Vagina (tissue), 2 donors: ENCODE results near the gene GRN. TPM values are rescaled to one million over a fixed set of nuclear protein-coding genes. Genes with fewer than 3 reads are reported as not detected.

ENCODE experiments used
- DNase-seq, 2 donors: peaks; one replicate each; pipeline ENCODE4 v3.0.0-alpha.2; 2017; ENCODE audit errors: extremely low spot score in 2 of 2
- H3K27ac ChIP-seq: fragments of 200-600 bp; sonication (generic); one replicate; pipeline ENCODE4 v1.5.1; 2019
- H3K27me3 ChIP-seq: fragments of 200-600 bp; sonication (generic); one replicate; pipeline ENCODE4 v1.5.1; 2019
- H3K36me3 ChIP-seq, 2 donors: fragments of 200-600 bp; sonication (generic); one replicate each; pipeline ENCODE4 v1.5.1; 2017 to 2019
- H3K4me1 ChIP-seq: fragments of 200-600 bp; sonication (generic); one replicate; pipeline ENCODE4 v1.5.1; 2019
- H3K4me3 ChIP-seq, 2 donors: fragments of 200-600 bp; sonication (generic); 1 replicate in 1 of 2; 2 replicates in 1 of 2; pipeline ENCODE4 v1.5.1; 2016 to 2019
- H3K9me3 ChIP-seq: fragments of 200-600 bp; sonication (generic); one replicate; pipeline ENCODE4 v1.5.1; 2019
- POLR2A ChIP-seq, 2 donors: fragments of 450-650 bp; IDR thresholded peaks; one replicate each; pipeline ENCODE4 v1.6.1; 2017; ENCODE audit warnings: antibody characterized with exemption in 2 of 2, mild to moderate bottlenecking in 2 of 2, moderate library complexity in 2 of 2
- POLR2AphosphoS5 ChIP-seq, 2 donors: sonication (generic); formaldehyde crosslinking; IDR thresholded peaks; one replicate each; pipeline ENCODE4 v1.9.0; 2017; ENCODE audit warnings: antibody characterized with exemption in 2 of 2, mild to moderate bottlenecking in 2 of 2, low read depth in 1 of 2; ENCODE audit not compliant: insufficient read depth in 1 of 2
- intact Hi-C: fragments of 100-400 bp; cut with DNase I; formaldehyde crosslinking; loops from one replicate; pipeline ENCODE4 v1.15.1; 2023
- total RNA-seq: library from RNA; depleted of rRNA; stranded (reverse); fragments of >200 nt; gene quantifications from one replicate; pipeline ENCODE4 v1.2.3, GENCODE V29; 2016
- TF ChIP-seq, protein P1 (sequence below), 3 experiments: fragments of 450-650 bp in 2 of 3; fragments of 200-600 bp in 1 of 3; sonication (generic) in 1 of 3; IDR thresholded peaks; one replicate each; pipeline ENCODE4 v1.5.1; 2017 to 2019; ENCODE audit warnings: antibody characterized with exemption in 3 of 3, mild to moderate bottlenecking in 2 of 3, moderate library complexity in 2 of 3

The GRN gene
- total RNA-seq, 1 donor from 2014 or later, result 268 TPM

DNA sequence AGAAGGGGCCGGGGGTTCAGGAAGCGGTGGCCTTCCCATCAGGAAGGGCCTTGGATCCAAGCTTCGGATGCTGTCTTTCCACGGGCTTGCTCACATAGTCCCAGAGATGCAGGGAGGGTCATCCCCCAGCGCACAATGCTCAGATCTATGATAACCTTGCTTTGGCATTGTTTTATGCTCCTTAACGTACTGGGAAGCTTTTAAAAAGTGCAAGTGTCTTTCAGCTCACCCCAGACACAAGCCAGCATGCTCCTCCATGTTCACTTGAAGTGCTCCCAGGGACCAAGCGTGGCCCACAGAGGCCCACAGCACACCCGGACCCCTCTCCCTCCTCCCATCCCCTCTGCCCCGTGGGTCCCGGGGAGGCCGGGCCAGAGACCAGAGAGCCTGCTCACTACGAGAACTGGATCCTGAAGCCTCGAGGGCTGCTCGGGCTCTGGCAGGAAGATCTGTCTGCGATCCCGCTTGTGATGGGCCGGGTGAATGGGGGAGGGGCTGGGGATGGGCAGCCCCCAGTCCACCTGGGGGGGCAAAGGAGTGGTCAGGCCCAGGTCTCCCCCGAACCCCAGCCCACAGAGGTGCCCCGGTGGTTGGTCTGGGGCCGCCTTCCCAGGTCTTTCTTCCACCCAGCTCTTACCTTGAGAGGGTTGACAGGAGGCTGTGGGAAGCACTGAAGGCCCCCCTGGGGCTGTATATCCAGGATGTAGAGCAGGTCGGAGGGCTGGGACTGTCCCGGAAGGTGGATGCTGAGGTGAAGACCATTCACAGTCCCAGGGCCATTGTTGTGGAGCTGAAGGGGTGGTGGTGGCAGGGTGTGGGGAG lies 30.3 kb downstream of the GRN start:
- Histone ChIP-seq H3K27ac (no peak overlapping the region), H3K36me3 (no peaks in the 10 kb centered on the region), H3K4me1 (peaks cover 14% of the 10 kb centered on the region), H3K9me3 (no peaks in the 10 kb centered on the region), H3K4me3 (no peak overlapping the region), H3K27me3 (no peaks in the 10 kb centered on the region)
- intact Hi-C loops, result no loop called here
- DNase-seq, result no peak
- TF ChIP-seq POLR2A (IDR thresholded peaks at IDR 0.05) (no peak), POLR2AphosphoS5 (IDR thresholded peaks at IDR 0.05; ENCODE audit: insufficient read depth in 1 of 2, low read depth in 1 of 2) (no peak)
- TF ChIP-seq, protein P1, sequence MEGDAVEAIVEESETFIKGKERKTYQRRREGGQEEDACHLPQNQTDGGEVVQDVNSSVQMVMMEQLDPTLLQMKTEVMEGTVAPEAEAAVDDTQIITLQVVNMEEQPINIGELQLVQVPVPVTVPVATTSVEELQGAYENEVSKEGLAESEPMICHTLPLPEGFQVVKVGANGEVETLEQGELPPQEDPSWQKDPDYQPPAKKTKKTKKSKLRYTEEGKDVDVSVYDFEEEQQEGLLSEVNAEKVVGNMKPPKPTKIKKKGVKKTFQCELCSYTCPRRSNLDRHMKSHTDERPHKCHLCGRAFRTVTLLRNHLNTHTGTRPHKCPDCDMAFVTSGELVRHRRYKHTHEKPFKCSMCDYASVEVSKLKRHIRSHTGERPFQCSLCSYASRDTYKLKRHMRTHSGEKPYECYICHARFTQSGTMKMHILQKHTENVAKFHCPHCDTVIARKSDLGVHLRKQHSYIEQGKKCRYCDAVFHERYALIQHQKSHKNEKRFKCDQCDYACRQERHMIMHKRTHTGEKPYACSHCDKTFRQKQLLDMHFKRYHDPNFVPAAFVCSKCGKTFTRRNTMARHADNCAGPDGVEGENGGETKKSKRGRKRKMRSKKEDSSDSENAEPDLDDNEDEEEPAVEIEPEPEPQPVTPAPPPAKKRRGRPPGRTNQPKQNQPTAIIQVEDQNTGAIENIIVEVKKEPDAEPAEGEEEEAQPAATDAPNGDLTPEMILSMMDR (IDR thresholded peaks at IDR 0.05), result no peak

DNA sequence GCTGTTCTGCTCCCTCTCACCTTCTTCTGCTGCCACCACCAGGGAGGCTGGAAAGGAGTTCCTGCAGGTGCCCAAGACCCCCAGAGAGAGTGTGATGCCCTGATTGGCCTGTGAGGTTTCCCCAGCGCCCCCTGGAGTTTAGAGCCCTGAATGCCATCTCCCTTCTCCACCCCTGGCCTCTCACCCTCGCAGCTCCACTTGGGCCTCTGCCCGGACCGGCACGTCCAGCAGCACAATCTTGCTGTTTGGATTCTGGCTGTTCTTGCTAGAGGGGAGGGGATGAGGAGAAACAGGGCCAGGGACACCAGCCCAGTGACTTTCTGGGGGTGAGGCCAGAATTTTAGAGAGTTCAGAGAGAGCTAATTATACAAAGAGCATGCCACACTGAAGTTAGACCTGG lies 31.0 kb downstream of the GRN start:
- Histone ChIP-seq H3K9me3 (no peaks in the 10 kb centered on the region), H3K27me3 (no peaks in the 10 kb centered on the region), H3K4me3 (no peak overlapping the region), H3K4me1 (peaks cover 14% of the 10 kb centered on the region), H3K36me3 (no peaks in the 10 kb centered on the region), H3K27ac (no peak overlapping the region)
- DNase-seq, result no peak
- TF ChIP-seq, protein P1 (IDR thresholded peaks at IDR 0.05), result no peak
- TF ChIP-seq POLR2AphosphoS5 (IDR thresholded peaks at IDR 0.05; ENCODE audit: insufficient read depth in 1 of 2, low read depth in 1 of 2) (no peak), POLR2A (IDR thresholded peaks at IDR 0.05) (no peak)
- intact Hi-C loops, result no loop called here

DNA sequence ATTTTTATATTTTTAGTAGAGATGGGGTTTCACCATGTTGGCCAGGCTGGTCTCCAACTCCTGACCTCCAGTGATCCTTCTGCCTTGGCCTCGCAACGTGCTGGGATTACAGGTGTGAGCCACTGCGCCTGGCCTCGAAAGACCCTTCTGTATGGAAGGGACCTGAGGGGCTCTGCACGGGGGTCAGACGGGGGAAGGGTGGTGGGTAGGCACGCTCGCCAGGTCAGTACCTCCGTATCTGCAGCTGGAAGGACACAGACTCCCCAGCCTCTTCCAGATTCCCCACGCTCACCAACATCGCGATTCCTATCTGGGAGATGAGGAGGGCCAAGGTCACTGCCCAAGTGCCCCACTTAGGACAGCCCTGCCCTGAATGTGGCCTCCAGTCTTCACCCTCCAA lies 31.7 kb downstream of the GRN start:
- Histone ChIP-seq H3K36me3 (no peaks in the 10 kb centered on the region), H3K27ac (no peak overlapping the region), H3K27me3 (no peaks in the 10 kb centered on the region), H3K9me3 (no peaks in the 10 kb centered on the region), H3K4me1 (peaks cover 14% of the 10 kb centered on the region), H3K4me3 (no peak overlapping the region)
- intact Hi-C loops, result no loop called here
- DNase-seq, result no peak
- TF ChIP-seq POLR2A (IDR thresholded peaks at IDR 0.05), result no peak
- TF ChIP-seq, protein P1 (IDR thresholded peaks at IDR 0.05), result no peak
- no peak for TF ChIP-seq POLR2AphosphoS5 (IDR thresholded peaks at IDR 0.05; ENCODE audit: insufficient read depth in 1 of 2, low read depth in 1 of 2)

DNA sequence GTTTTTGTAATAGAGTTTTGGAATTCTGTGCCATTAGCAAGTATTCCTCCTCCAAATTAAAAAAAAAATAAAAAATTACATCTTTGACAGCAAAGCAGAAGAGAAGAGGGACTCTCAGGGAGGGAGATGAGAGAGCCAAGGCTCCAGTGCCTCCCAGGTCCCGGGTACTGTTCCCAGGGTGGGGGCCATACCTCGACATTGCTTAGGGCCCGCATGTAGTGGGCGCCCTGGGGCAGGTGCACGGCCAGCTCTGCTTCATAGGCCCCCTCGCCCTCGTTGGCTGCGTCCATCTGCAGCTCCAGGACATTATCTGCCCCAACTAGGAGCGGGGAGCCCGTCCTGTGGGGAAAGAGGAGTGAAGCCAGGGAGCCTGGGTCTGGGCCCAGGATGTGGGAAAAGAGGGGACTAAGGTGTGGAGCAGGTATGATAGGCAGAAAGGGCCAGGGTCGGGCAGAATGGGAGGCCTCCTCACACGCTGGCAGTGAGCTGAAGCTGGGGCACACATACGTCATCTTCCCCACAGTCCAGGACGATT lies 33.1 kb downstream of the GRN start:
- no peaks in the 10 kb centered on the region for H3K9me3 ChIP-seq
- peaks cover 14% of the 10 kb centered on the region for H3K4me1 ChIP-seq
- intact Hi-C loops, result no loop called here
- H3K27ac ChIP-seq, result no peak overlapping the region
- no peaks in the 10 kb centered on the region for H3K36me3 ChIP-seq
- no peak overlapping the region for H3K4me3 ChIP-seq
- TF ChIP-seq POLR2A (IDR thresholded peaks at IDR 0.05) (no peak), POLR2AphosphoS5 (IDR thresholded peaks at IDR 0.05; ENCODE audit: insufficient read depth in 1 of 2, low read depth in 1 of 2) (no peak)
- TF ChIP-seq, protein P1 (IDR thresholded peaks at IDR 0.05), result no peak
- H3K27me3 ChIP-seq, result no peaks in the 10 kb centered on the region
- no peak for DNase-seq

DNA sequence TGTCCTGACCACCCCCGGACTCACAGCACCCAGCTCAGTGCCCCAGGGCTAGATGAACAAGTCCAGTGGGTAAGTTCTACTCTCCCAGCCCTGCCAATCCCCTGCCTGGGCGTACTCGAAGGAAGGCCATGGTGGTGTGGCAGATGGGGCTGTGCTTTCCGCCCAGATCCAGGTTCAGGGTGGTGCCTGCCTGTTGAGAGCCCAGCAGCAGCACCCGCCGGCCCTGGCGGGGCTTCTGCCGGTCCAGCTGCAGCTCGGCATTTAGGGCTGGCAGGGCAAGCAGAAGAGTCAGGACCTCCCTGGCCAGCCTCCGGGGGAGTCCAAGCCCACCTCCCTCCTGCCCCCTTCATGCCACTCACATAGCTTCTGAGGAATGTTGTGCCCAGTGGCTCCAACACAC lies 34.8 kb downstream of the GRN start:
- Histone ChIP-seq H3K27me3 (no peaks in the 10 kb centered on the region), H3K27ac (no peak overlapping the region), H3K4me1 (peaks cover 15% of the 10 kb centered on the region), H3K9me3 (no peaks in the 10 kb centered on the region), H3K36me3 (no peaks in the 10 kb centered on the region), H3K4me3 (no peak overlapping the region)
- no peak for DNase-seq
- no peak for TF ChIP-seq POLR2A (IDR thresholded peaks at IDR 0.05)
- TF ChIP-seq, protein P1 (IDR thresholded peaks at IDR 0.05), result no peak
- no peak for TF ChIP-seq POLR2AphosphoS5 (IDR thresholded peaks at IDR 0.05; ENCODE audit: insufficient read depth in 1 of 2, low read depth in 1 of 2)
- intact Hi-C loops, result no loop called here
